IPS-11a (cell line): Measurements from ENCODE around the gene SPP2.

Experiments used
- H3K4me3 ChIP-seq: one replicate; pipeline ENCODE4 v1.5.1; 2013; ENCODE audit warnings: low read depth, low read length, control low read depth

SPP2 gene

GRCh38 chr2:234038076-234038802, 12.3 kb upstream of the SPP2 start:
- no peak overlapping the region for H3K4me3 ChIP-seq

GRCh38 chr2:234044157-234044556, 6.3 kb upstream of the SPP2 start:
- no peak overlapping the region for H3K4me3 ChIP-seq

- H3K4me3 ChIP-seq = no peak overlapping the region
Measured at GRCh38 chr2:234046521-234046920, 4.0 kb upstream of the SPP2 start.

GRCh38 chr2:234047361-234047760, 3.1 kb upstream of the SPP2 start:
- no peak overlapping the region for H3K4me3 ChIP-seq

- no peak overlapping the region for H3K4me3 ChIP-seq
Measured at GRCh38 chr2:234048049-234048448, 2.5 kb upstream of the SPP2 start.

- H3K4me3 ChIP-seq = no peak overlapping the region
Measured at GRCh38 chr2:234051374-234052070, 1.0 kb downstream of the SPP2 start.

- no peak overlapping the region for H3K4me3 ChIP-seq
Measured at GRCh38 chr2:234058881-234059280, 8.4 kb downstream of the SPP2 start.

- H3K4me3 ChIP-seq = no peak overlapping the region
Measured at GRCh38 chr2:234060236-234060635, 9.7 kb downstream of the SPP2 start.

GRCh38 chr2:234061624-234062257, 11.2 kb downstream of the SPP2 start:
- no peak overlapping the region for H3K4me3 ChIP-seq

- H3K4me3 ChIP-seq = no peak overlapping the region
Measured at GRCh38 chr2:234066587-234066986, 16.1 kb downstream of the SPP2 start.

GRCh38 chr2:234071664-234072063, 21.2 kb downstream of the SPP2 start:
- no peak overlapping the region for H3K4me3 ChIP-seq

GRCh38 chr2:234072454-234072853, 22.0 kb downstream of the SPP2 start:
- no peak overlapping the region for H3K4me3 ChIP-seq

GRCh38 chr2:234074751-234075517, 24.4 kb downstream of the SPP2 start:
- no peak overlapping the region for H3K4me3 ChIP-seq

GRCh38 chr2:234075518-234075915, 25.0 kb downstream of the SPP2 start:
- no peak overlapping the region for H3K4me3 ChIP-seq

- no peak overlapping the region for H3K4me3 ChIP-seq
Measured at GRCh38 chr2:234075947-234076346, 25.4 kb downstream of the SPP2 start.

- H3K4me3 ChIP-seq = no peak overlapping the region
Measured at GRCh38 chr2:234076451-234076850, 25.9 kb downstream of the SPP2 start.

- no peak overlapping the region for H3K4me3 ChIP-seq
Measured at GRCh38 chr2:234078129-234078528, 27.6 kb downstream of the SPP2 start.

GRCh38 chr2:234081970-234082822, 31.7 kb downstream of the SPP2 start:
- H3K4me3 ChIP-seq = no peak overlapping the region

GRCh38 chr2:234083572-234084348, 33.3 kb downstream of the SPP2 start:
- H3K4me3 ChIP-seq = no peak overlapping the region

- H3K4me3 ChIP-seq = no peak overlapping the region
Measured at GRCh38 chr2:234091432-234091879, 41.0 kb downstream of the SPP2 start.
